Kidney epithelial cell (primary cell): Measurements from ENCODE around the gene CENPS. TPM values are rescaled to one million over a fixed set of nuclear protein-coding genes. Genes with fewer than 3 reads are reported as not detected.
"Not testable (repeated sequence)": the region's sequence is repeated elsewhere in the genome, so short reads cannot be mapped to it uniquely, and the experiment has no call there.

ENCODE experiments used
- DNase-seq: peaks from one replicate; pipeline ENCODE4 v3.0.0-alpha.2; 2010; ENCODE audit warnings: low read depth
- H3K27me3 ChIP-seq: 2 replicates; pipeline ENCODE4 v1.6.0; 2011; ENCODE audit warnings: low read length; ENCODE audit not compliant: control insufficient read depth, insufficient read depth
- H3K36me3 ChIP-seq: 2 replicates; pipeline ENCODE4 v1.5.1; 2011; ENCODE audit warnings: low read length; ENCODE audit not compliant: control insufficient read depth, insufficient read depth
- H3K4me3 ChIP-seq: 2 replicates; pipeline ENCODE4 v1.5.1; 2011; ENCODE audit warnings: low read depth, mild to moderate bottlenecking, control low read depth, low read length
- total RNA-seq: library from RNA; depleted of rRNA; stranded (reverse); fragments of >200 nt; gene quantifications from 2 replicates; pipeline ENCODE4 v1.2.3, GENCODE V29; 2015
- TF ChIP-seq, protein P1 (sequence below): IDR thresholded peaks from 2 replicates; pipeline ENCODE4 v1.5.1; 2011; ENCODE audit warnings: mild to moderate bottlenecking, moderate library complexity, low read length, control low read depth, inconsistent platforms; ENCODE audit not compliant: insufficient read depth, poor library complexity, severe bottlenecking

The CENPS gene
- total RNA-seq, 1 donor from 2014 or later: 6.6 TPM

DNA sequence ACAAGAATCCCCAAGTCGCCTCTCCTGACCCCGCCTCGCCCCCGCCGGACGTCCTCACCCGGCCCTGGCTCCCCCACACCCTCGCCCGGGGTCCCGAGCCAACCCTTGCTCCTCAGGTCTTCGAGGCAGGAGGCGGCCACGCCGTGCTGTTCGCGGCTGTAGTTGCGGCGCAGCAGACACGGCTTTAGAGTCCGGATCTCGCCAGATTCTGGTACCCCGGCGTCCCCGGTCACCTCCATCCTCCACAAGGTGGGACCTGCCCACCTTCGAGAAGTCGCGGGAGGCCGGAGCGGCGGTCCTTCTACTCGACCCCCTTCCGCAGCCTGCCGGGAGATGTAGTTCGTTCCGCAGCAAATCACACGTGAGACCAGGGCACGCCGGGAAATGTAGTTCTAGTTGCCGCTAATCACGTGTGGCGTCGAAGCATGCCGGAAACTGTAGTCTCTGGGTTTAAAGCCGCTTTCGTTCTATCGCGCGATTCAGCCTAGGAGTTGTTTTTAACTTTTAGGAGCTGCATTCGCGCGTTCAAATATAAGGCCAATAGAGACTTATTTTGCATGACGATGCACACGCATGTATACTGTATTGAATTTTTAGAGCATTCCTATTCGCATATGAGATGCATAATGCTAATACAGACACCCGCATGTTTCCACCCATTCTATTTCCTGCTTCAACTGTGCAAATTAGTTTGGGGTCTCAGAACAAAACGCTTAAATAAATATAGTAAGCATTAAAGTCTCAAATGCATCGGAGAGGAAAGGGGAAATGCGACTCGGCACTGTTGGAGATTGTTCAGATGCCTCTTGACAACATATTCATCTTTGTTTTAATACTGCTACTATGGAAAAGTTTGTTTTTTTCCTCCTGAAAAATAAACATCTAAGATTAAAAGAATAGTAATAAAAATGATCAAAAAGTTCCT is 42.2 kb downstream of the CENPS start, which contains the start of gene DFFA:
DFFA (minus strand) TSS at position 310 of the 925 bp plus-strand sequence; CDS start at position 239, 71 bp downstream.
- Histone ChIP-seq H3K4me3 (peak within 1 kb of the TSS; percentile 70), H3K27me3 (no peaks in the 10 kb centered on the region), H3K36me3 (peaks cover 2% of the 10 kb centered on the region)
- peak; percentile 90 for DNase-seq
- TF ChIP-seq, protein P1, sequence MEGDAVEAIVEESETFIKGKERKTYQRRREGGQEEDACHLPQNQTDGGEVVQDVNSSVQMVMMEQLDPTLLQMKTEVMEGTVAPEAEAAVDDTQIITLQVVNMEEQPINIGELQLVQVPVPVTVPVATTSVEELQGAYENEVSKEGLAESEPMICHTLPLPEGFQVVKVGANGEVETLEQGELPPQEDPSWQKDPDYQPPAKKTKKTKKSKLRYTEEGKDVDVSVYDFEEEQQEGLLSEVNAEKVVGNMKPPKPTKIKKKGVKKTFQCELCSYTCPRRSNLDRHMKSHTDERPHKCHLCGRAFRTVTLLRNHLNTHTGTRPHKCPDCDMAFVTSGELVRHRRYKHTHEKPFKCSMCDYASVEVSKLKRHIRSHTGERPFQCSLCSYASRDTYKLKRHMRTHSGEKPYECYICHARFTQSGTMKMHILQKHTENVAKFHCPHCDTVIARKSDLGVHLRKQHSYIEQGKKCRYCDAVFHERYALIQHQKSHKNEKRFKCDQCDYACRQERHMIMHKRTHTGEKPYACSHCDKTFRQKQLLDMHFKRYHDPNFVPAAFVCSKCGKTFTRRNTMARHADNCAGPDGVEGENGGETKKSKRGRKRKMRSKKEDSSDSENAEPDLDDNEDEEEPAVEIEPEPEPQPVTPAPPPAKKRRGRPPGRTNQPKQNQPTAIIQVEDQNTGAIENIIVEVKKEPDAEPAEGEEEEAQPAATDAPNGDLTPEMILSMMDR: no peak

DNA sequence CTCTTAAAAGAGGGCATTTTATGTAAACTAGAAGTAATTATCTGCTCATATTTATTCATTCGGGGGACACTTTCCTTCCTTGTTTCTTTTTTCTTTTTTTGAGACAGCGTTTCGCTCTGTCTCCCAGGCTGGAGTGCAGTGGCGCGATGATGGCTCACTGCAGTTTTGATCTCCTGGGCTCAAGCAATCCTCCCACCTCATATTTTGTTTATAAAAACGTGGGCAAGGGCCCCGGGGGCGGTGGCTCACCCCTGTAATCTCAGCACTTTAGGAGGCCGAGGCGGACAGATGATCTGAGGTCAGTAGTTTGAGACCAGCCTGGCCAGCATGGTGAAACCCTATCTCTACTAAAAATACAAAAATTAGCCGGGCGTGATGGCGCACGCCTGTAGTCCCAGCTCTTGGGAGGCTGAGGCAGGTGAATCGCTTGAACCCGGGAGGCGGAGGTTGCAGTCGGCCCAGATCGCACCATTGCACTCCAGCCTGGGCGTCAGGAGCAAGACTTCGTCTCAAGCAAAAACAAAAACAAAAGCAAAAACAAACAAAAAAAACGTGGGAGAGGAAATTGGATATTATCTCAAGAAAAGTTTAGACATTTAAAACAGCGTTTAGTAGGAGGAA is 43.0 kb downstream of the CENPS start:
- no peak for DNase-seq
- Histone ChIP-seq H3K27me3 (no peaks in the 10 kb centered on the region), H3K4me3 (no peak overlapping the region), H3K36me3 (no peaks in the 10 kb centered on the region)
- TF ChIP-seq, protein P1: no peak

DNA sequence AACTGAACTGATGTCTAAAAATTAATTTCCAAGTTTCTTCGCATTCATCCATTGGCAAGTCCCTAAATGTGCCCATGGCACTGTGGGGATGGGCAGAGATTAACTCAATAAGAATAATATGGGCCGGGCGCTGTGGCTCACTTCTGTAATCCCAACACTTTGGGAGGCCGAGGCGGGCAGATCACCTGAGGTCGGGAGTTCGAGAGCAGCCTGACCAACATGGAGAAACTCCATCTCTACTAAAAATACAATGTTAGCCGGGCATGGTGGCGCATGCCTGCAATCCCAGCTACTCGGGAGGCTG is 44.0 kb downstream of the CENPS start:
- DNase-seq: not testable (repeated sequence)

DNA sequence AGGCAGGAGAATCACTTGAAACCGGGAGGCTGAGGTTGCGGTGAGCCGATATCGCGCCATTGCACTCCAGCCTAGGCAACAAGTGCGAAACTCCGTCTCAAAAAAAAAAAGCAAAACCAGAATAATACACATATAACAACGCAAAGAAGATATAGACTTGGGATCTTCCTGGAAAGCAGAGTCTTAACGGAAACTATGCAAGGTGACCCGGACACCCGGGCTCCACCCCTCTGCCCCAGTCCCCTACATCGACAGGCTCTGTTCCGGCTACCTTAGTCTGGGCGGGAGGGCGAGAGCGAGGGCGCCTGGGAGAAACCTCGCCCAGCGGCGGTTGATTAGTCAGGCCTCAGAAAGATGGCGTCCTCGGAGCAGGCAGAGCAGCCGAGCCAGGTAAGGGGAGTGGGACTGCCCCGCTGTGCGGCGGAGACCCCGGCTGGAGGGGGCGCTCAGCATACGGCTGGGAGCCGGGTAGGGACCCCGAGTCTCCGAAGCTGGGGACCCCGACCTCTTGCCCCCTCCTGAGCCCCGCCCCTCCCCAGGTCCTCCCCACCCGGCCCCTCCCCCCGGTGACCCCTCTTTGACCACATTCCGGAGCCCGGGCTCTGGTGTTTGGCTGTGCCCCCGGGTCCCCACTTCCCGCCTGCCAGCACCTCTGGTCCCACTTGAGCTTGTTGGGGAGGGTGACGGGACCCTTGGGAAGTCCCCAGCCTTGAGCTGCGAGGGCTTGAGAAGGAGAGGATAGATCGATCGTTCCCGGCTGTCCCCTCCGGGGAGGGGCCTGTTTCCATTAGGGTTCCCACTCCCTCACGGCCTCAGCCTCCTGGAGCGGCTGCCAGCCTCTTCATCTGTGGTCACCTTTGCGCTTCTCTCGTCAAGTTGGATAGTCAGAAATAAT is 44.6 kb downstream of the CENPS start, which contains the start of gene PEX14:
PEX14 (plus strand) TSS at position 338 of the 895 bp plus-strand sequence; CDS start at position 355, 17 bp downstream.
- Histone ChIP-seq H3K27me3 (no peaks in the 10 kb centered on the region), H3K36me3 (no peaks in the 10 kb centered on the region), H3K4me3 (peak within 1 kb of the TSS; percentile 80)
- TF ChIP-seq, protein P1: no peak
- peak; percentile 47 for DNase-seq

More for the DNA sequence above, 44.0 kb downstream of the CENPS start:
- H3K27me3 ChIP-seq, H3K4me3 ChIP-seq, H3K36me3 ChIP-seq: not testable (repeated sequence)

DNA sequence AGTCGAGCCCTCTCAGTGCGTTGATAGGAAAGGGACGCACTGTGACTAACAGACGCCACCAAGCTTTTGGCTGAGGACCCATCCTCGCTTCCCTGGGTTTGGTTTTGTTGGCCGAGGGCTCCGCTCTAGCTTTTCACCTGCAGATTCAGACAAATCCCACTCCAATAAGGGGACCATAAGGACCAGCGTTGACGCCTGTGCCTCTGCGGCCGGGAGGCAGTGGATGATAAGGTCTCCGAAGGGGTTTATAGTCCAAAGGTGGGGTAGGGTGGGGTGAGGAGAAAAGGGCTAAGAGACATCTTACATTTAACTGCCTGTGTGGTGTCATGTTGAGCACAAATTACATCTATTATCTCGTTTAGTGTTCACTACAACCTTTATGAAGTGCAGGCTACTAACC is 45.3 kb downstream of the CENPS start:
- Histone ChIP-seq H3K4me3 (peak overlapping the region; percentile 80), H3K36me3 (no peaks in the 10 kb centered on the region), H3K27me3 (no peaks in the 10 kb centered on the region)
- DNase-seq: no peak
- TF ChIP-seq, protein P1: no peak

DNA sequence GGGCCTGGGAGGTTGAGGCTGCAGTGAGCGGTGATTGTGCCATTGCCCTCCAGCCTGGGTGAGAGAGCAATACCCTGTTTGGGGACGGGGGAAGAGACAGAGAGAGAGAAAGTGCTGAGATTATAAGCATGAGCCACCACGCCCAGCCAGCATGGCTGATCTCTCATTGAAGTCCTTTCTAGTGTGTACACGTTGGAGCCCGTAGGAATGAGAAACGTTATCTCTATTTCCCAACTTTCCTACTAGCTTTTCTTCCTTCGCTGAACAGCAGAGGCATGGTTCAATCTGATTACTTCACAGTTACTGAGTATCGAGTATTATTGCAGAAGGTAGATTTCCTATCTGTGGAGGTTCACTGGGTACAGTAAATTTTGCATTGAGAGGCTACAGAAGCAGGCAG is 49.1 kb downstream of the CENPS start:
- DNase-seq: no peak
- Histone ChIP-seq H3K36me3 (no peaks in the 10 kb centered on the region), H3K27me3 (no peaks in the 10 kb centered on the region), H3K4me3 (no peak overlapping the region)
- TF ChIP-seq, protein P1: no peak
